Loucy (cell line): Measurements from ENCODE around the gene CCDC102B.

ENCODE experiments used
- H2AFZ ChIP-seq: fragments of 200-600 bp; sonication (generic); 2 replicates; pipeline ENCODE4 v1.6.0; 2016; ENCODE audit warnings: antibody characterized with exemption, mild to moderate bottlenecking, low read length, moderate library complexity
- H3F3A ChIP-seq: fragments of 200-600 bp; 2 replicates; pipeline ENCODE4 v1.6.0; 2016; ENCODE audit warnings: antibody characterized with exemption, low read depth, mild to moderate bottlenecking
- H3K27me3 ChIP-seq: fragments of 200-600 bp; sonication (generic); 2 replicates; pipeline ENCODE4 v1.6.1; 2014; ENCODE audit warnings: low read length, mild to moderate bottlenecking; ENCODE audit not compliant: insufficient read depth, poor library complexity, severe bottlenecking
- H3K36me3 ChIP-seq: fragments of 200-600 bp; sonication (generic); 2 replicates; pipeline ENCODE4 v1.6.1; 2016; ENCODE audit warnings: low read length; ENCODE audit not compliant: insufficient read depth
- H3K4me1 ChIP-seq: fragments of 200-600 bp; sonication (generic); 2 replicates; pipeline ENCODE4 v1.5.1; 2014; ENCODE audit warnings: low read length, mild to moderate bottlenecking; ENCODE audit not compliant: insufficient read depth, poor library complexity, severe bottlenecking
- H3K4me2 ChIP-seq: fragments of 200-600 bp; sonication (generic); 2 replicates; pipeline ENCODE4 v1.6.0; 2014; ENCODE audit warnings: antibody characterized with exemption, low read length, low read depth, mild to moderate bottlenecking; ENCODE audit not compliant: poor library complexity, severe bottlenecking
- H3K4me3 ChIP-seq: fragments of 200-600 bp; sonication (generic); 2 replicates; pipeline ENCODE4 v1.5.1; 2014; ENCODE audit warnings: low read length, mild to moderate bottlenecking, mixed read lengths; ENCODE audit not compliant: poor library complexity, severe bottlenecking
- H3K79me2 ChIP-seq: fragments of 200-600 bp; sonication (generic); 2 replicates; pipeline ENCODE4 v1.6.1; 2014; ENCODE audit warnings: low read length; ENCODE audit not compliant: insufficient read depth
- H3K9ac ChIP-seq: fragments of 200-600 bp; sonication (generic); 2 replicates; pipeline ENCODE4 v1.6.0; 2014; ENCODE audit warnings: mild to moderate bottlenecking, low read depth, low read length, moderate library complexity; ENCODE audit not compliant: poor library complexity, severe bottlenecking
- H3K9me2 ChIP-seq: fragments of 200-600 bp; sonication (generic); replicated peaks from 2 replicates; pipeline ENCODE4 v1.6.1; 2016; ENCODE audit warnings: low read depth, low read length, mixed read lengths
- H3K9me3 ChIP-seq: fragments of 200-600 bp; sonication (generic); 2 replicates; pipeline ENCODE4 v1.6.1; 2014; ENCODE audit warnings: mild to moderate bottlenecking, antibody characterized with exemption, low read length, low read depth; ENCODE audit not compliant: insufficient read depth
- H4K20me1 ChIP-seq: fragments of 200-600 bp; sonication (generic); 2 replicates; pipeline ENCODE4 v1.6.0; 2014; ENCODE audit warnings: antibody characterized with exemption, low read length, mild to moderate bottlenecking; ENCODE audit not compliant: insufficient read depth, poor library complexity, severe bottlenecking
- EZH2phosphoT487 ChIP-seq: fragments of 200-600 bp; IDR thresholded peaks from 2 replicates; pipeline ENCODE4 v1.6.1; 2018; ENCODE audit warnings: antibody characterized with exemption, mild to moderate bottlenecking, moderate library complexity, borderline replicate concordance
- TF ChIP-seq, protein P1 (sequence below): fragments of 200-600 bp; sonication (generic); conservative IDR thresholded peaks from 2 replicates; pipeline ENCODE4 v1.5.1; 2014; ENCODE audit warnings: mild to moderate bottlenecking, antibody characterized with exemption, low read length

The CCDC102B gene

DNA sequence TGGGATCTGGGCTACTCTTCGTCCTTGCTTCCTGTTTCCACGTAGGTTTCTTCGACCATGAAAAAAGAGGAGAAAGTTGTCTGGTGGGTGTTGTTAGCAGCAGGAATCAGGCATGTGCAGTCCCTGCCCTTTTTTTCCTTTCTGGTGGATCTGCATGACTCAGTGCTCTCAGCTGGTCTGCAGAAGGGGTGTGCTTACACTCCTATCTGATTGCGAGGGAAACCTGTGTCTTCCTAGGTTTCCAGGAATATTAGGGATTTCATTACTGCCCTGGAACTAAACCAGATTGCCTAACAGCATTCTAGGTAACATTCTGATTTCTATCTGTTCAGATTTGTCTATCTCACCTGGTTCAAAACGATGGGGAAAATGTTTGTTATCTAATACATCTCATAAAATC lies 174.3 kb downstream of the CCDC102B start:
- Histone ChIP-seq H4K20me1 (no peaks in the 10 kb centered on the region), H3F3A (no peaks in the 10 kb centered on the region), H3K4me1 (no peaks in the 10 kb centered on the region), H3K4me2 (no peak overlapping the region), H3K9me3 (no peaks in the 10 kb centered on the region), H2AFZ (no peak overlapping the region), H3K27me3 (no peaks in the 10 kb centered on the region), H3K79me2 (no peaks in the 10 kb centered on the region), H3K9me2 (no peaks in the 10 kb centered on the region), H3K4me3 (no peak overlapping the region), H3K36me3 (no peaks in the 10 kb centered on the region), H3K9ac (no peak overlapping the region)
- TF ChIP-seq, protein P1, sequence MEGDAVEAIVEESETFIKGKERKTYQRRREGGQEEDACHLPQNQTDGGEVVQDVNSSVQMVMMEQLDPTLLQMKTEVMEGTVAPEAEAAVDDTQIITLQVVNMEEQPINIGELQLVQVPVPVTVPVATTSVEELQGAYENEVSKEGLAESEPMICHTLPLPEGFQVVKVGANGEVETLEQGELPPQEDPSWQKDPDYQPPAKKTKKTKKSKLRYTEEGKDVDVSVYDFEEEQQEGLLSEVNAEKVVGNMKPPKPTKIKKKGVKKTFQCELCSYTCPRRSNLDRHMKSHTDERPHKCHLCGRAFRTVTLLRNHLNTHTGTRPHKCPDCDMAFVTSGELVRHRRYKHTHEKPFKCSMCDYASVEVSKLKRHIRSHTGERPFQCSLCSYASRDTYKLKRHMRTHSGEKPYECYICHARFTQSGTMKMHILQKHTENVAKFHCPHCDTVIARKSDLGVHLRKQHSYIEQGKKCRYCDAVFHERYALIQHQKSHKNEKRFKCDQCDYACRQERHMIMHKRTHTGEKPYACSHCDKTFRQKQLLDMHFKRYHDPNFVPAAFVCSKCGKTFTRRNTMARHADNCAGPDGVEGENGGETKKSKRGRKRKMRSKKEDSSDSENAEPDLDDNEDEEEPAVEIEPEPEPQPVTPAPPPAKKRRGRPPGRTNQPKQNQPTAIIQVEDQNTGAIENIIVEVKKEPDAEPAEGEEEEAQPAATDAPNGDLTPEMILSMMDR = no peak
- no peak for TF ChIP-seq EZH2phosphoT487

DNA sequence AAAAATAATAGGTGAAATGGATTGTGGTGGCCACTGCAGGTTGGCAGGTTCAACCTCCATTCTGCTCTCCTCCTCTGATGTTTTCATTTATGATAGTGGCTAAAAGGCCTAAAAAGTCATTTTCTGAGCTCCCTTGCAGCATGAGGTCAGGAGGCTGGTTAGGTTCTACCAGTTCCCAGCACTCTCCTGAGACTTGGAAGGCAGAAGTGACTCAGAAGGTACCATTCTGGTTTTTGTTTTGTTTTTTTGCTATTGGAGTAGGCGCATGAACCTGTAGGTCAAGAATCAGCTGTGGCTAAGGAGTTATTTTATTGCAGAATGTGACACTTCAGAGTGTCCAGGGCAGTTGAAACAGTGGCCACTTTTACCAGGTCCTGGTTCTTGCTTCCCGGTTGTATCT lies 181.9 kb downstream of the CCDC102B start:
- no peak overlapping the region for H3K4me2 ChIP-seq
- H3K4me3 ChIP-seq = no peak overlapping the region
- H3F3A ChIP-seq = no peaks in the 10 kb centered on the region
- H2AFZ ChIP-seq = no peak overlapping the region
- no peaks in the 10 kb centered on the region for H3K36me3 ChIP-seq
- H3K4me1 ChIP-seq = no peaks in the 10 kb centered on the region
- TF ChIP-seq EZH2phosphoT487 = no peak
- TF ChIP-seq, protein P1 = no peak
- no peaks in the 10 kb centered on the region for H3K27me3 ChIP-seq
- H3K9me3 ChIP-seq = no peaks in the 10 kb centered on the region
- H4K20me1 ChIP-seq = no peaks in the 10 kb centered on the region
- H3K9me2 ChIP-seq = no peaks in the 10 kb centered on the region
- H3K9ac ChIP-seq = no peak overlapping the region
- no peaks in the 10 kb centered on the region for H3K79me2 ChIP-seq

DNA sequence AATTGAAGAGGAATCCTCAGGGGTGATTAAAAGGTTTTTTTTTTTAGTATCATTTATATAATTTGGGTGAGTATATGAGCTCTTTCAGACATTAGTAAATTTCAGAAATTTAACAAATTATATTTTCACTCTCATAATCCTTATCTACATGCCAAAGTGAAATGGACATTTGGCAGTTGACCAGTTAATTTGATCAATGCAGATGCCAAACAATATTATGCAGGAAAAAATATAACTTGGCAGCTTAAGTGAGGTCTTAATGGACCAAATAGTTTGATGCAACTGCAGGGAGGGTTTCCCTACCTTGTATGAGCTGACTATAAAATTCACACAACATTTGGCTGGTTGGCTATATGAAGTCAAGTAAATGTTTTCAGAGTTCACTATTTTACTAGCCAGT lies 185.2 kb downstream of the CCDC102B start:
- Histone ChIP-seq H3K9ac (no peak overlapping the region), H3K4me1 (no peaks in the 10 kb centered on the region), H3K4me2 (no peak overlapping the region)

More for the DNA sequence above, 185.2 kb downstream of the CCDC102B start:
- H3K9me2 ChIP-seq = no peaks in the 10 kb centered on the region
- H3K27me3 ChIP-seq = no peaks in the 10 kb centered on the region
- no peak overlapping the region for H2AFZ ChIP-seq
- H3K9me3 ChIP-seq = no peaks in the 10 kb centered on the region
- H3K36me3 ChIP-seq = no peaks in the 10 kb centered on the region
- H3K4me3 ChIP-seq = no peak overlapping the region
- no peaks in the 10 kb centered on the region for H3K79me2 ChIP-seq
- H3F3A ChIP-seq = no peaks in the 10 kb centered on the region
- TF ChIP-seq, protein P1 = no peak
- TF ChIP-seq EZH2phosphoT487 = no peak
- no peaks in the 10 kb centered on the region for H4K20me1 ChIP-seq
